EH (cell line): Measurements from ENCODE around the gene CDKL2.
"Not testable (repeated sequence)": the region's sequence is repeated elsewhere in the genome, so short reads cannot be mapped to it uniquely, and the experiment has no call there.

Source experiments
- DNase-seq: peaks from one replicate; pipeline ENCODE4 v3.0.0-alpha.2; 2015; ENCODE audit warnings: low read depth

CDKL2 gene

DNA sequence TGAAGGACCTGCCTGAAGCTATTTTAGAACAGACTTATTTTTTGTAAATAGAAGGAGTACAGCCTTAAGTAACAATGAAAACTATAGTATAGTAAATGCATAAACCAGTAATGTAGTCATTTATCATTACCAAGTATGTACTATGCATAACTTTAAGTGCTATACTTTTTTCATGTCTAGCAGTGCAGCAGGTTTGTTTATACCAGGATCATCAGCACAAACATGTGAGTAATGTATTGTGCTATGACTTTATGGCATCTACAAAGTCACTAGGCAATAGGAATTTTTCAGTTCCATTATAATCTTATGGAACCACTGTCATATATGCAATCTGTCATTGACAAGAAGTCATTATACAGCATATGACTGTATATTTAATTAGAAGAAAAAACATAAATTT is 77.9 kb downstream of the CDKL2 start:
- no peak for DNase-seq

DNA sequence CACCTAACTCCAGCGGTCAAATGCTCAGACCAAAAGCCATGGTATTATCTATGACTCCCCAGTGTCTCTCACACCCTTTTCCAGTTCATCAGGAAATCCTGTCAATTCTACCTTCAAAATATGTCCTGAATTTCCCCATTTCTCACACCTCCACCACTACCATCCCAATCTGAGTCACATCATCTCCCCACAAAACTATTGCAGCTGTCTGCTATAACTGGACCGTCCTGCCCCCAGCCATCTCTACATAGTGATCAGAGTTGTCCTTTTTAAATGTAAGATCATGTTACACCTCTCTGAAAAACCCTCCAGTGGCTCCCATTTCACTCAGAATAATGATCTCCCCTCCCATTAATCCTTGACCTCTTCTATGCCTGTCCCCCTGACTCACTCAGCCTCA is 81.3 kb downstream of the CDKL2 start:
- no peak for DNase-seq

DNA sequence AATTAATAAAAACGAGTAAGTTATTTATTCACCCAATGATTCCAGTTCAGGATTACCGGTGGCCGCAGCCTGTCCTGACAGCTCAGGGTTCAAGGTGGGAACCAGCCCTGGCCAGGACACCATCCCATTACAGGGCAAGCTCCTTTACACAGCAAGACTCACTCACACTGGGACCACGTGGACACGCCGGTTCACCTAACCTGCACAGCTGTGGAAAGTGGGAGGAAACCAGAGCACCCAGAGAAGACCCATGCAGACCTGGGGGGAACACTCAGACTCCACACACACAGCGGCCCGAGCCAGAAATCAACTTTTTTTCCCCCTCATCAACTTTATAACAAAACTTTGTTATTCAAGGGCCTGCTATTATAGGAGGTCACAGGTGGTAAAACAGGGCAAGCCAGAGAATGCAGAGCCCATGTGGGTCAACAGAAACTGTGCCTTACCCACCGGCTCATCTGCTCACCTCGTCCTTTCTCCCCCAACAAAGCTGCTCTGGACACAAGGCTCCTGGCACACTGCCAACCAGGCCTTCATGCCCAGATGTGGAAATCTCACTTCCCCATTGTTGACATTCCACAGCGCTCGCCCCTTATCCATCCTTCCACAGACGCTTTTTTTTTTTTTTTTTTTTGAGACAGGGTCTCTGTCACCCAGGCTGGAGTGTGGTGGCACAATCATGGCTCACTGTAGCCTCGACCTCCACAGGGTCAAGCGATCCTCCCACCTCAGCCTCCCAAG is 82.5 kb downstream of the CDKL2 start:
- DNase-seq, result peak; percentile 40

- peak; percentile 62 for DNase-seq
Measured at GRCh38 chr4:75545526-75545925, 84.8 kb downstream of the CDKL2 start.

GRCh38 chr4:75544870-75545269 is 85.5 kb downstream of the CDKL2 start:
- DNase-seq, result no peak

DNA sequence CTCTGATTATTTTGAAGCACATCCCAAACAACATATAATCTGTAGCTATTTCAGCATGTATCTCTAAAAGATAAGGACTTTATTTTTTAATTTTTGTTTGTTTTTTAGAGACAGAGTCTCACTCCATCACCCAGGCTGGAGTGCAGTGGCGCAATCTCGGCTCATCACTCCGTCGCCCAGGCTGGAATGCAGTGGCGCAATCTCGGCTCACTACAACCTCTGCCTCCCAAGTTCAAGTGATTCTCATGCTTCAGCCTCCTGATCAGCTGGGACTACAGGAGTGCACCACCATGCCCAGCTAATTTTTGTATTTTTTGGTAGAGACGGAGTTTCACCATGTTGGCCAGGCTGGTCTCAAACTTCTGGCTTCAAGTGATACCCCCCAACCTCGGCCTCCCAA is 86.1 kb downstream of the CDKL2 start:
- DNase-seq, result peak; percentile 7

DNA sequence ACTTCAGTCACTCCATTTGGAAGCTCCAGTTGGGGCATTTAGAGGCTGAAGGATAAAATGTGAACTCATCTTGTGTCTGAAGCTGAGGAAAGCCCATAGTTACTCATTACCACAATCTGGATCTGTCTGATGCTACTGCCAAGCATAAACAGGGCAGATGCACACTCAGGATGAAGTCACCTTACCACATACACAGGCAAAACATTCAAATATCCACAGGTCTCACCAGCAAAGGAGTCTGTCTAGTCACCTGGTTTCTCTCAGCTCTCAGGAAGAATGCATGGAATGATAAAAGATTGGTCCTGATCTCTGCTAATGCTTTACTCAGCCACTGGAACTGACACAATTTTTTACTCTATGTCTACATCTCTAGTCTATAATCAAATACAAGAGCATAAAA is 87.5 kb downstream of the CDKL2 start:
- peak; percentile 45 for DNase-seq

GRCh38 chr4:75537308-75537707 is 93.0 kb downstream of the CDKL2 start:
- not testable (repeated sequence) for DNase-seq

DNA sequence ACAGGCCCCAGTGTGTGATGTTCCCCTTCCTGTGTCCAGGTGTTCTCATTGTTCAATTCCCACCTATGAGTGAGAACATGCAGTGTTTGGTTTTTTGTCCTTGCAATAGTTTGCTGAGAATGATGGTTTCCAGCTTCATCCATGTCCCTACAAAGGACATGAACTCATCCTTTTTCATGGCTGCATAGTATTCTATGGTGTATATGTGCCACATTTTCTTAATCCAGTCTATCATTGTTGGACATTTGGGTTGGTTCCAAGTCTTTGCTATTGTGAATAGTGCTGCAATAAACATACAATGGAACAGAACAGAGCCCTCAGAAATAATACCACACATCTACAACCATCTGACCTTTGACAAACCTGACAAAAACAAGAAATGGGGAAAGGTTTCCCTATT is 96.4 kb downstream of the CDKL2 start:
- DNase-seq, result not testable (repeated sequence)

DNA sequence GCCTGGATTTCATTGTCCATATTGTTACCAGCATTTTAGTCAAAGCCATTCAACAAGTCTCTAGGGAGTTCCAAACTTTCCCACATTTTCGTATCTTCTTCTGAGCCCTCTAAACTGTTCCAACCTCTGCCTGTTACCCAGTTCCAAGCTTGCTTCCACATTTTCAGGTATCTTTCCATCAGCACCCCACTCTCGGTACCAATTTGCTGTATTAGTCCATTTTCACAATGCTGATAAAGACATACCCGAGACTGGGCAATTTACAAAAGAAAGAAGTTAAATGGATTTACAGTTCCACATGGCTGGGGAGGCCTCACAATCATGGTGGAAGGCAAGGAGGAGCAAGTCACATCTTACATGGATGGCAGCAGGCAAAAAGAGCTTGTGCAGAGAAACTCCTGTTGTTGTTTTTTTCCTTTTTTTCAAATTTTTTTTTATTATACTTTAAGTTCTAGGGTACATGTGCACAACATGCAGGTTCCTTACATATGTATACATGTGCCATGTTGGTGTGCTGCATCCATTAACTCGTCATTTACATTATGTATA is 96.9 kb downstream of the CDKL2 start:
- not testable (repeated sequence) for DNase-seq

DNA sequence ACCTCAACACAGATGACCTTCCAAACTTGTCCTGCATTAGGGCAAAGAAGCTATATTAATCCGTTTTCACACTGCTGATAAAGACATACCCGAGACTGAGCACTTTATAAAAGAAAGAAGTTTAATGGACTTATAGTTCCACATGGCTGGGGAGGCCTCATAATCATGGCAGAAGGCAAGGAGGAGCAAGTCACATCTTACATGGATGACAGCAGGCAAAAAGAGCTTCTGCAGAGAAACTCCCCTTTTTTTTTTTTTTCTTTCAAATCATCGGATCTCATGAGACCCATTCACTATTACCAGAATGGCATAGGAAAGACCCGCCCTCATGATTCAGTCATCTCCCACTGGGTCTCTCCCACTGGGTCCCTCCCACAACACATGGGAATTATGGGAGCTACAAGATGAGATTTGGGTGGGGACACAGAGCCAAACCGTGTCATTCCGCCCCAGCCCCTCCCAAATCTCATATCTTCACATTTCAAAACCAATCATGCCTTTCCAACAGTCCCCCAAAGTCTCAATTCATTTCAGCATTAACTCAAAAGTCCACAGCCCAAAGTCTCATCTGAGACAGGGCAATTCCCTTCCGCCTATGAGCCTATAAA is 98.7 kb downstream of the CDKL2 start:
- DNase-seq, result not testable (repeated sequence)

DNA sequence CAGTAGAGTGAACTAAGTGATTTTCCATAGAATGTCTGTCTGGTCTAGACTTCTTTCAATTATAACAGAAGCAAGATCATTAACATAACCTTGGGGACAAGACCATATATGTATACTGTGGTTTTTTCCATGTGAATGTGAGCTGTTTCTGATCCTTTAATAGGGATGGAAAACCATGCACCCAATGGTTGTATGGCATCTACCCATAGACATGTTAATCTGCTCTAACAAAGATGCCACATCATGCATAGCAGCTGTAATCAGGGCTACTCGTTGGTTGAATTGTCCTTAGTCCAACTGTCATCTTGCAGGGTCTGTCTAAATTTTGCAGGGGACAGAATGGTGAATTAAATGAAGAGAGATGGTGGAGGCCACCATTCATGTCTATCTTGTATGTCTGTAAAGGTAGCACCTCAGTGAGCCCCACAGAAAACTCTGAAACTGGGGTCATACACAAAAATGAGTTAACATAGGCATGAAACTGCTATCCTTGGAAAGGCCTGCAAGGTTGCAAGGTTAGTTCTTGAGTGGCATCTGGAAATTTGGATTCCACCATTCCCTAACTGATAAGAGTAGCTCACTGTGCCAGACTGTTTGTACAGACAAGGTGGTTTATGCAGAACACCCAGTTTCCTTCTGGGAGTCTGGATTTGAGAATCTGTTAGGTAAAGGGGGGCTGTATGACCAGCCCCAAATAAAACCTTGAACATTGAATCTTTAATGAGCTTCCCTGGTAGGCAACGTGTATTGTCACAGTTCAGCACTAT is 99.6 kb downstream of the CDKL2 start:
- DNase-seq, result no peak
